Measurements from ENCODE around the gene SET. TPM values are rescaled to one million over a fixed set of nuclear protein-coding genes. Genes with fewer than 3 reads are reported as not detected.

Gene SET
- polyA plus RNA-seq, 1 of the 3 experiments (the other 2 are of a cell fraction) = 64.6 TPM

DNA sequence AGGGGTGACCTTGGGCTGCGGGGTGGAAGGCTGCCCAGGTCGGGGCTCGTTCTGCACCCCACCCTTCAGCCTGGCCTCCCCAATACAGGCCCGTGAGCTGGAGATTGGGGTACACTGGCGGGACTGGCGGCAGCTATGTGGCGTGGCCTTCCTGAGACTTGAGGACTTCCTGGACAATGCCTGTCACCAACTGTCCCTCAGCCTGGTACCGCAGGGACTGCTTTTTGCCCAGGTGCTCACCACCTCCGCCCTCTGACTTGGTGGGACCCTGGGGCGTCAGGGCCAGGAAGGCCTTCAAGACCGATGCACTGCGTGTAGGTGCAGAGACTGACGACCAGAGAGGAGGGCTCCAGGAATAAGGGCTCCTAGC lies 24.4 kb downstream of the SET start:
- no peaks in the 10 kb centered on the region for H3K79me2 ChIP-seq (ENCODE audit: insufficient read depth)
- H3K4me3 ChIP-seq (ENCODE audit: low read depth in 2 of 2, low read length in 1 of 2) = no peak overlapping the region
- no peaks in the 10 kb centered on the region for H3K9me3 ChIP-seq
- no peak overlapping the region for H3K4me2 ChIP-seq
- no peaks in the 10 kb centered on the region for H3K27me3 ChIP-seq (ENCODE audit: insufficient read depth)
- H3K36me3 ChIP-seq (replicated peaks in 1 of 2; ENCODE audit: control insufficient read depth in 1 of 2, insufficient read depth in 2 of 2, low read length in 1 of 2) = no peaks in the 10 kb centered on the region
- H3K27ac ChIP-seq (ENCODE audit: low read depth in 2 of 2, low read length in 1 of 2) = no peak overlapping the region
- ChIA-PET CTCF (interaction anchor here (1.0 kb wide), 1 partner anchor 10 kb away, joined by 4 read pairs; no protein-coding TSS in a partner anchor), POLR2A (no interaction called here)
- no peaks in the 10 kb centered on the region for H3K9me2 ChIP-seq
- DNase-seq = no peak
- WGBS (ENCODE audit: low lambda C conversion rate) = 95% methylated on average over 8 of the region's 13 CpGs
- no peaks in the 10 kb centered on the region for H3F3A ChIP-seq (replicated peaks; ENCODE audit: insufficient read depth)
- peaks cover 0 to 3% of the 10 kb centered on the region in 2 experiments; a peak in 1 of 4 replicates for H3K4me1 ChIP-seq (ENCODE audit: control insufficient read depth in 1 of 2, insufficient read depth in 2 of 2, low read depth in 1 of 2, low read length in 1 of 2)
- no peaks in the 10 kb centered on the region for H4K20me1 ChIP-seq (ENCODE audit: insufficient read depth)
- TF ChIP-seq EP300 (IDR thresholded peaks at IDR 0.05; ENCODE audit: borderline replicate concordance in 1 of 2, low read depth in 1 of 2, low read length in 1 of 2) (no peak), SMC3 (IDR thresholded peaks at IDR 0.05; ENCODE audit: low read depth, low read length) (no peak), FOSL2 (IDR thresholded peaks at IDR 0.05; ENCODE audit: borderline replicate concordance, low read depth) (no peak), GABPA (IDR thresholded peaks at IDR 0.05; ENCODE audit: low read depth) (no peak), POLR2AphosphoS5 (IDR thresholded peaks at IDR 0.05; ENCODE audit: low read depth, low read length) (no peak), RXRA (IDR thresholded peaks at IDR 0.05; ENCODE audit: borderline replicate concordance, low read depth) (no peak), SIN3A (IDR thresholded peaks at IDR 0.05; ENCODE audit: borderline replicate concordance, low read depth, low read length) (no peak), FOXM1 (IDR thresholded peaks at IDR 0.05; ENCODE audit: low read depth) (no peak), GATA2 (CRISPR knock-in tag; IDR thresholded peaks at IDR 0.05) (no peak), CHD2 (IDR thresholded peaks at IDR 0.05; ENCODE audit: low read length, partially characterized antibody) (no peak), REST (IDR thresholded peaks at IDR 0.05; ENCODE audit: low read depth, low read length) (no peak), FOXJ3 (CRISPR knock-in tag; IDR thresholded peaks at IDR 0.05) (no peak), PBX3 (IDR thresholded peaks at IDR 0.05) (no peak), TEAD4 (IDR thresholded peaks at IDR 0.05; ENCODE audit: borderline replicate concordance, insufficient read depth) (no peak), RCOR1 (IDR thresholded peaks at IDR 0.05; ENCODE audit: low read length) (no peak)
- TF ChIP-seq, protein P1, sequence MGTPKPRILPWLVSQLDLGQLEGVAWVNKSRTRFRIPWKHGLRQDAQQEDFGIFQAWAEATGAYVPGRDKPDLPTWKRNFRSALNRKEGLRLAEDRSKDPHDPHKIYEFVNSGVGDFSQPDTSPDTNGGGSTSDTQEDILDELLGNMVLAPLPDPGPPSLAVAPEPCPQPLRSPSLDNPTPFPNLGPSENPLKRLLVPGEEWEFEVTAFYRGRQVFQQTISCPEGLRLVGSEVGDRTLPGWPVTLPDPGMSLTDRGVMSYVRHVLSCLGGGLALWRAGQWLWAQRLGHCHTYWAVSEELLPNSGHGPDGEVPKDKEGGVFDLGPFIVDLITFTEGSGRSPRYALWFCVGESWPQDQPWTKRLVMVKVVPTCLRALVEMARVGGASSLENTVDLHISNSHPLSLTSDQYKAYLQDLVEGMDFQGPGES (IDR thresholded peaks at IDR 0.05; ENCODE audit: low read depth, low read length) = no peak
- TF ChIP-seq, protein P2, sequence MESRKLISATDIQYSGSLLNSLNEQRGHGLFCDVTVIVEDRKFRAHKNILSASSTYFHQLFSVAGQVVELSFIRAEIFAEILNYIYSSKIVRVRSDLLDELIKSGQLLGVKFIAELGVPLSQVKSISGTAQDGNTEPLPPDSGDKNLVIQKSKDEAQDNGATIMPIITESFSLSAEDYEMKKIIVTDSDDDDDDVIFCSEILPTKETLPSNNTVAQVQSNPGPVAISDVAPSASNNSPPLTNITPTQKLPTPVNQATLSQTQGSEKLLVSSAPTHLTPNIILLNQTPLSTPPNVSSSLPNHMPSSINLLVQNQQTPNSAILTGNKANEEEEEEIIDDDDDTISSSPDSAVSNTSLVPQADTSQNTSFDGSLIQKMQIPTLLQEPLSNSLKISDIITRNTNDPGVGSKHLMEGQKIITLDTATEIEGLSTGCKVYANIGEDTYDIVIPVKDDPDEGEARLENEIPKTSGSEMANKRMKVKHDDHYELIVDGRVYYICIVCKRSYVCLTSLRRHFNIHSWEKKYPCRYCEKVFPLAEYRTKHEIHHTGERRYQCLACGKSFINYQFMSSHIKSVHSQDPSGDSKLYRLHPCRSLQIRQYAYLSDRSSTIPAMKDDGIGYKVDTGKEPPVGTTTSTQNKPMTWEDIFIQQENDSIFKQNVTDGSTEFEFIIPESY (IDR thresholded peaks at IDR 0.05; ENCODE audit: borderline replicate concordance, low read depth) = no peak
- H3K9ac ChIP-seq = no peak overlapping the region
- no peak overlapping the region for H2AFZ ChIP-seq (ENCODE audit: low read depth)

Data from SK-N-SH (cell line).